Liver (tissue), 9 donors: ENCODE results near the gene ARVCF. TPM values are rescaled to one million over a fixed set of nuclear protein-coding genes. Genes with fewer than 3 reads are reported as not detected.

Experiments
- DNase-seq: peaks from one replicate; pipeline ENCODE4 v3.0.0-alpha.2; 2017; ENCODE audit warnings: low spot score
- H3K27ac ChIP-seq, 2 donors: one replicate each; pipeline ENCODE4 v1.7.0; 2013; ENCODE audit warnings: inconsistent platforms in 2 of 2, low read length in 2 of 2, control low read depth in 1 of 2, low read depth in 1 of 2, mild to moderate bottlenecking in 1 of 2
- H3K27me3 ChIP-seq, 4 donors: one replicate each; pipeline versions ENCODE4 v1.6.1 to v1.7.0; 2013; ENCODE audit warnings: low read length in 3 of 4, inconsistent platforms in 1 of 4, mild to moderate bottlenecking in 1 of 4, moderate library complexity in 1 of 4; ENCODE audit not compliant: control insufficient read depth in 4 of 4, insufficient read depth in 4 of 4
- H3K36me3 ChIP-seq, 4 donors: one replicate each; pipeline versions ENCODE4 v1.6.1 to v1.7.0; 2013; ENCODE audit warnings: low read length in 3 of 4, mild to moderate bottlenecking in 3 of 4, low read depth in 1 of 4, moderate library complexity in 1 of 4; ENCODE audit not compliant: control insufficient read depth in 4 of 4, insufficient read depth in 3 of 4
- H3K4me1 ChIP-seq, 4 donors: one replicate each; pipeline versions ENCODE4 v1.6.1 to v1.7.0; 2013; ENCODE audit warnings: low read length in 3 of 4, mild to moderate bottlenecking in 3 of 4, moderate library complexity in 1 of 4; ENCODE audit not compliant: control insufficient read depth in 4 of 4, insufficient read depth in 4 of 4
- H3K4me3 ChIP-seq, 3 donors: one replicate each; pipeline versions ENCODE4 v1.6.1 to v1.7.0; 2013; ENCODE audit warnings: low read length in 3 of 3, control low read depth in 1 of 3, low read depth in 1 of 3, mild to moderate bottlenecking in 1 of 3
- H3K9ac ChIP-seq, 2 donors: one replicate each; pipeline ENCODE4 v1.7.0; 2013; ENCODE audit warnings: low read length in 2 of 2, mild to moderate bottlenecking in 2 of 2, moderate library complexity in 2 of 2, control low read depth in 1 of 2, low read depth in 1 of 2
- H3K9me3 ChIP-seq, 4 donors: one replicate each; pipeline versions ENCODE4 v1.6.1 to v1.7.0; 2013; ENCODE audit warnings: low read length in 3 of 4; ENCODE audit not compliant: control insufficient read depth in 4 of 4
- ATF3 ChIP-seq: IDR thresholded peaks from 2 replicates; pipeline ENCODE4 v1.6.1; 2016; ENCODE audit warnings: antibody characterized with exemption
- CTCF ChIP-seq: fragments of 150-350 bp; IDR thresholded peaks from 2 replicates; pipeline ENCODE4 v1.5.1; 2017; ENCODE audit warnings: improper control_type of control experiment, low read depth, low read length; ENCODE audit not compliant: missing input control
- EGR1 ChIP-seq, 2 donors: IDR thresholded peaks; 2 replicates each; pipeline ENCODE4 v1.6.1; 2016 to 2018; ENCODE audit warnings: antibody characterized with exemption in 2 of 2, low read depth in 2 of 2
- FOXA1 ChIP-seq: IDR thresholded peaks from 2 replicates; pipeline ENCODE4 v1.6.1; 2016; ENCODE audit warnings: antibody characterized with exemption
- FOXA2 ChIP-seq: IDR thresholded peaks from 2 replicates; pipeline ENCODE4 v1.6.1; 2016; ENCODE audit warnings: antibody characterized with exemption
- GABPA ChIP-seq, 2 donors: IDR thresholded peaks in 1 of 2; conservative IDR thresholded peaks in 1 of 2; 2 replicates each; pipeline ENCODE4 v1.6.1; 2016; ENCODE audit warnings: antibody characterized with exemption in 2 of 2, mild to moderate bottlenecking in 1 of 2, moderate library complexity in 1 of 2
- HNF4A ChIP-seq, 2 donors: conservative IDR thresholded peaks; 2 replicates each; pipeline ENCODE4 v1.6.1; 2016; ENCODE audit warnings: antibody characterized with exemption in 2 of 2, mild to moderate bottlenecking in 2 of 2
- JUND ChIP-seq, 2 donors: IDR thresholded peaks; 2 replicates each; pipeline ENCODE4 v1.6.1; 2016; ENCODE audit warnings: antibody characterized with exemption in 2 of 2
- MAX ChIP-seq: IDR thresholded peaks from 2 replicates; pipeline ENCODE4 v1.6.1; 2016; ENCODE audit warnings: antibody characterized with exemption
- NR2F2 ChIP-seq: IDR thresholded peaks from 2 replicates; pipeline ENCODE4 v1.6.1; 2016; ENCODE audit warnings: antibody characterized with exemption
- RAD21 ChIP-seq, 2 donors: IDR thresholded peaks; 2 replicates each; pipeline ENCODE4 v1.6.1; 2016; ENCODE audit warnings: antibody characterized with exemption in 2 of 2, mild to moderate bottlenecking in 2 of 2
- REST ChIP-seq: IDR thresholded peaks from 2 replicates; pipeline ENCODE4 v1.6.1; 2016; ENCODE audit warnings: antibody characterized with exemption, mild to moderate bottlenecking
- RXRA ChIP-seq, 2 donors: IDR thresholded peaks; 2 replicates each; pipeline ENCODE4 v1.6.1; 2017 to 2018; ENCODE audit warnings: antibody characterized with exemption in 2 of 2, mild to moderate bottlenecking in 1 of 2
- SP1 ChIP-seq: IDR thresholded peaks from 2 replicates; pipeline ENCODE4 v1.6.1; 2018; ENCODE audit warnings: antibody characterized with exemption, mild to moderate bottlenecking
- TAF1 ChIP-seq: conservative IDR thresholded peaks from 2 replicates; pipeline ENCODE4 v1.6.1; 2016; ENCODE audit warnings: antibody characterized with exemption, mild to moderate bottlenecking
- YY1 ChIP-seq: IDR thresholded peaks from 2 replicates; pipeline ENCODE4 v1.6.1; 2016; ENCODE audit warnings: antibody characterized with exemption, mild to moderate bottlenecking
- ZBTB33 ChIP-seq: IDR thresholded peaks from 2 replicates; pipeline ENCODE4 v1.6.1; 2016; ENCODE audit warnings: antibody characterized with exemption
- WGBS: extraction: QIAGEN DNeasy Blood & Tissue Kit; methylation state at CpG from one replicate; pipeline ENCODE4 v1.1.7; 2013; 5-methylcytosine and 5-hydroxymethylcytosine counted together
- polyA plus RNA-seq, 2 donors: library from polyadenylated mRNA; stranded (reverse) in 1 of 2; unstranded in 1 of 2; fragments of 200-250 nt in 1 of 2; fragments of >200 nt in 1 of 2; fragmentation: Nextera tagmentation in 1 of 2; extraction: Ambion mirVana in 1 of 2; gene quantifications; one replicate each; pipeline versions ENCODE4 v1.2.1 to v1.2.3, GENCODE V29; 2013 to 2015
- total RNA-seq, 2 donors: library from RNA; depleted of rRNA; stranded (reverse); fragments of >200 nt; gene quantifications; one replicate each; pipeline ENCODE4 v1.2.3, GENCODE V29; 2014
- donor health status: healthy.
- donor health status: healthy.
- donor health status: healthy.
- donor health status: healthy.
- donor health status: healthy.

Gene ARVCF
- total and polyA plus RNA-seq, 4 donors: 3.8 to 48.8 (median 26.1) TPM

GRCh38 chr22:20057596-20058268 is 41.1 kb upstream of the ARVCF start:
- H3K9ac ChIP-seq: no peak overlapping the region
- H3K27ac ChIP-seq: no peak overlapping the region
- no peaks in the 10 kb centered on the region for H3K9me3 ChIP-seq
- WGBS: 94% methylated on average over 13 of the region's 13 CpGs
- H3K4me1 ChIP-seq: no peaks in the 10 kb centered on the region
- H3K36me3 ChIP-seq: peaks cover 9 to 59% (median 23%) of the 10 kb centered on the region in 4 donors
- H3K27me3 ChIP-seq: no peaks in the 10 kb centered on the region
- no peak for TF ChIP-seq RXRA (IDR thresholded peaks at IDR 0.05)
- no peak for TF ChIP-seq GABPA (IDR thresholded peaks at IDR 0.05 in 1 of 2, conservative IDR thresholded peaks at IDR 0.05 in 1 of 2)
- TF ChIP-seq YY1: no peak
- no peak for TF ChIP-seq SP1
- no peak for TF ChIP-seq FOXA1
- TF ChIP-seq HNF4A (conservative IDR thresholded peaks at IDR 0.05): no peak
- TF ChIP-seq CTCF: no peak
- no peak for TF ChIP-seq RAD21 (IDR thresholded peaks at IDR 0.05)
- TF ChIP-seq EGR1 (IDR thresholded peaks at IDR 0.05; ENCODE audit: low read depth in 2 of 2): no peak
- TF ChIP-seq MAX: no peak
- TF ChIP-seq ATF3: no peak
- TF ChIP-seq FOXA2: no peak
- no peak for TF ChIP-seq REST
- no peak for TF ChIP-seq NR2F2
- TF ChIP-seq JUND (IDR thresholded peaks at IDR 0.05): no peak
- TF ChIP-seq TAF1: no peak
- no peak for DNase-seq
- no peak overlapping the region for H3K4me3 ChIP-seq

GRCh38 chr22:20056696-20057386 is 40.2 kb upstream of the ARVCF start:
- no peak overlapping the region for H3K27ac ChIP-seq
- peaks cover 10 to 57% (median 21%) of the 10 kb centered on the region in 4 donors for H3K36me3 ChIP-seq

More at GRCh38 chr22:20056696-20057386, 40.2 kb upstream of the ARVCF start:
- no peaks in the 10 kb centered on the region for H3K27me3 ChIP-seq
- no peaks in the 10 kb centered on the region for H3K4me1 ChIP-seq
- WGBS: 96% methylated on average over 16 of the region's 16 CpGs
- DNase-seq: no peak
- TF ChIP-seq ZBTB33: no peak
- TF ChIP-seq RAD21 (IDR thresholded peaks at IDR 0.05): no peak
- TF ChIP-seq HNF4A (conservative IDR thresholded peaks at IDR 0.05): no peak
- no peak for TF ChIP-seq YY1
- no peak for TF ChIP-seq TAF1
- no peak for TF ChIP-seq MAX
- no peak for TF ChIP-seq FOXA2
- TF ChIP-seq EGR1 (IDR thresholded peaks at IDR 0.05; ENCODE audit: low read depth in 2 of 2): no peak
- TF ChIP-seq GABPA (IDR thresholded peaks at IDR 0.05 in 1 of 2, conservative IDR thresholded peaks at IDR 0.05 in 1 of 2): no peak
- TF ChIP-seq REST: no peak
- TF ChIP-seq FOXA1: no peak
- TF ChIP-seq NR2F2: no peak
- no peak for TF ChIP-seq ATF3
- no peak for TF ChIP-seq RXRA (IDR thresholded peaks at IDR 0.05)
- H3K4me3 ChIP-seq: no peak overlapping the region
- H3K9me3 ChIP-seq: no peaks in the 10 kb centered on the region
- H3K9ac ChIP-seq: no peak overlapping the region
